HL-60 (cell line): Measurements from ENCODE around the gene FBXO21.

Experiments used
- DNase-seq, 2 experiments: peaks; one replicate each; pipeline ENCODE4 v3.0.0-alpha.2; 2010 to 2020; ENCODE audit warnings: low read depth in 1 of 2, low spot score in 1 of 2
- H3K27ac ChIP-seq: fragments of 250-450 bp; sonication (Bioruptor Pico); replicated peaks from 2 replicates; pipeline ENCODE4 v1.5.1; 2020; ENCODE audit warnings: mild to moderate bottlenecking, moderate library complexity
- H3K27me3 ChIP-seq: fragments of 250-450 bp; sonication (Bioruptor Pico); 2 replicates; pipeline ENCODE4 v1.5.1; 2021; ENCODE audit warnings: mild to moderate bottlenecking, moderate library complexity; ENCODE audit not compliant: insufficient read depth, poor library complexity, severe bottlenecking
- H3K4me3 ChIP-seq: replicated peaks from 2 replicates; pipeline ENCODE4 v1.5.1; 2011; ENCODE audit warnings: mild to moderate bottlenecking, control low read depth, low read length; ENCODE audit not compliant: insufficient read depth
- GABPA ChIP-seq: IDR thresholded peaks from 2 replicates; pipeline ENCODE4 v1.6.1; 2012; ENCODE audit warnings: low read depth
- POLR2AphosphoS5 ChIP-seq: IDR thresholded peaks from 2 replicates; pipeline ENCODE4 v1.6.1; 2012; ENCODE audit warnings: low read depth
- SPI1 ChIP-seq: IDR thresholded peaks from 2 replicates; pipeline ENCODE4 v1.6.1; 2012; ENCODE audit warnings: low read depth, mild to moderate bottlenecking, borderline replicate concordance
- TF ChIP-seq, protein P1 (sequence below): IDR thresholded peaks from one replicate; pipeline ENCODE4 v1.5.1; 2011; ENCODE audit warnings: low read length, control low read depth, inconsistent platforms; ENCODE audit not compliant: insufficient read depth
- TF ChIP-seq, protein P2 (sequence below): IDR thresholded peaks from 2 replicates; pipeline ENCODE4 v1.6.1; 2012; ENCODE audit warnings: low read depth; ENCODE audit not compliant: insufficient replicate concordance

The FBXO21 gene

DNA sequence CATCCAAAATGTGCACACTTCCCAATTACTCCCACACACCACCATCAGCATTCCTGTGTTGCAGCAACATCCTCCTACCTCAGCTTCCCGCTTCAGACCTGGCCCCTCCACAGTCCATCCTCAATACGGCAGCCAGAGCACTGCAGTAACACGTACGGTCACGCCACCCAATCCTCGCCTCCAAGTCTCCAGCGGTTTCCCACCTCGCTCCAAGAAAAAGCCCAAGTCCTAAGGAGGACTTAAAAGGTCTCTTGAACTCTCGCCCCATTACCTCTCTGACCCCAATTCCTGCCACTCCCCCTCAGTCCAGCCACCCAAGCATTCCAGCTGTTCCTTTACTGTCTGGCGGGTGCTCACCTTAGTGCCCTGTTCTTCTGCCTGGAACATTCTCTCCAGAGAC lies 12.0 kb downstream of the FBXO21 start:
- H3K4me3 ChIP-seq = no peak overlapping the region
- no peak overlapping the region for H3K27ac ChIP-seq
- H3K27me3 ChIP-seq = no peaks in the 10 kb centered on the region
- no peak for DNase-seq
- TF ChIP-seq, protein P1, sequence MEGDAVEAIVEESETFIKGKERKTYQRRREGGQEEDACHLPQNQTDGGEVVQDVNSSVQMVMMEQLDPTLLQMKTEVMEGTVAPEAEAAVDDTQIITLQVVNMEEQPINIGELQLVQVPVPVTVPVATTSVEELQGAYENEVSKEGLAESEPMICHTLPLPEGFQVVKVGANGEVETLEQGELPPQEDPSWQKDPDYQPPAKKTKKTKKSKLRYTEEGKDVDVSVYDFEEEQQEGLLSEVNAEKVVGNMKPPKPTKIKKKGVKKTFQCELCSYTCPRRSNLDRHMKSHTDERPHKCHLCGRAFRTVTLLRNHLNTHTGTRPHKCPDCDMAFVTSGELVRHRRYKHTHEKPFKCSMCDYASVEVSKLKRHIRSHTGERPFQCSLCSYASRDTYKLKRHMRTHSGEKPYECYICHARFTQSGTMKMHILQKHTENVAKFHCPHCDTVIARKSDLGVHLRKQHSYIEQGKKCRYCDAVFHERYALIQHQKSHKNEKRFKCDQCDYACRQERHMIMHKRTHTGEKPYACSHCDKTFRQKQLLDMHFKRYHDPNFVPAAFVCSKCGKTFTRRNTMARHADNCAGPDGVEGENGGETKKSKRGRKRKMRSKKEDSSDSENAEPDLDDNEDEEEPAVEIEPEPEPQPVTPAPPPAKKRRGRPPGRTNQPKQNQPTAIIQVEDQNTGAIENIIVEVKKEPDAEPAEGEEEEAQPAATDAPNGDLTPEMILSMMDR = no peak
- TF ChIP-seq SPI1 (no peak), GABPA (no peak), POLR2AphosphoS5 (no peak)
- TF ChIP-seq, protein P2, sequence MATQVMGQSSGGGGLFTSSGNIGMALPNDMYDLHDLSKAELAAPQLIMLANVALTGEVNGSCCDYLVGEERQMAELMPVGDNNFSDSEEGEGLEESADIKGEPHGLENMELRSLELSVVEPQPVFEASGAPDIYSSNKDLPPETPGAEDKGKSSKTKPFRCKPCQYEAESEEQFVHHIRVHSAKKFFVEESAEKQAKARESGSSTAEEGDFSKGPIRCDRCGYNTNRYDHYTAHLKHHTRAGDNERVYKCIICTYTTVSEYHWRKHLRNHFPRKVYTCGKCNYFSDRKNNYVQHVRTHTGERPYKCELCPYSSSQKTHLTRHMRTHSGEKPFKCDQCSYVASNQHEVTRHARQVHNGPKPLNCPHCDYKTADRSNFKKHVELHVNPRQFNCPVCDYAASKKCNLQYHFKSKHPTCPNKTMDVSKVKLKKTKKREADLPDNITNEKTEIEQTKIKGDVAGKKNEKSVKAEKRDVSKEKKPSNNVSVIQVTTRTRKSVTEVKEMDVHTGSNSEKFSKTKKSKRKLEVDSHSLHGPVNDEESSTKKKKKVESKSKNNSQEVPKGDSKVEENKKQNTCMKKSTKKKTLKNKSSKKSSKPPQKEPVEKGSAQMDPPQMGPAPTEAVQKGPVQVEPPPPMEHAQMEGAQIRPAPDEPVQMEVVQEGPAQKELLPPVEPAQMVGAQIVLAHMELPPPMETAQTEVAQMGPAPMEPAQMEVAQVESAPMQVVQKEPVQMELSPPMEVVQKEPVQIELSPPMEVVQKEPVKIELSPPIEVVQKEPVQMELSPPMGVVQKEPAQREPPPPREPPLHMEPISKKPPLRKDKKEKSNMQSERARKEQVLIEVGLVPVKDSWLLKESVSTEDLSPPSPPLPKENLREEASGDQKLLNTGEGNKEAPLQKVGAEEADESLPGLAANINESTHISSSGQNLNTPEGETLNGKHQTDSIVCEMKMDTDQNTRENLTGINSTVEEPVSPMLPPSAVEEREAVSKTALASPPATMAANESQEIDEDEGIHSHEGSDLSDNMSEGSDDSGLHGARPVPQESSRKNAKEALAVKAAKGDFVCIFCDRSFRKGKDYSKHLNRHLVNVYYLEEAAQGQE = no peak

- DNase-seq = no peak
- Histone ChIP-seq H3K27me3 (no peaks in the 10 kb centered on the region), H3K27ac (no peak overlapping the region), H3K4me3 (no peak overlapping the region)
- no peak for TF ChIP-seq SPI1
- TF ChIP-seq, protein P1 = no peak
- TF ChIP-seq POLR2AphosphoS5 = no peak
- TF ChIP-seq GABPA = no peak
- TF ChIP-seq, protein P2 = no peak
Observed at GRCh38 chr12:117172168-117172567, 18.1 kb downstream of the FBXO21 start.

DNA sequence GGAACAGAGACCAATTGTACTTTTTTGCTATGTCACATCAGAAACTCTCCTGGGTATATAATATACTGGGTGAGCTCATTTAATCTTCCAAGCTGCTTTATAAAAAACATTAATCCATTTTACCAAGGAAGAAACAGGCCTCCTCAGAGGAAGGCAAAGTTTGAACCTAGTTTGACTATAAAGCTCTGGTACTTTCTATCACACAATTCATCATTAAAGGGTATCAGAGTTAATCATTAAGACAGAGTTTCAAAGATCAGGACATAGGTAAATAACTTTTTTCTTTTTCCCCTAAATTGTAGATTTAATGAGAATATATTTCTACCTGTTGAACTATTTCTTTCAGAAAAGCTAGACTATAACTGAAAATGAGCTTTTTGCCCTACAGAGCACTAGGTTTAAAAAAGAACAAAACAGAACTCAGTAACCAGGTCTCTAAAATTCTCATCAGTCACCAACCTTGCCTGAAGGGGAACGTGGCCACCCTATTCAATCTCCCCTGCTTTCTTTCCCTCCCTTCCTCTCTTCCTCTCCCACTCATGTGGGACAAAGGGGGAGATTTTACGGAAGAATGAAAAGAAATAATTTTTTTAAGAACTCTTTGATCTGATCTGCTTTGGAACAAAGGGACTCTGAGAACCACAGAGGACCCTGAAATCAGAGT lies 18.6 kb downstream of the FBXO21 start:
- TF ChIP-seq, protein P2 = no peak
- TF ChIP-seq, protein P1 = no peak
- TF ChIP-seq POLR2AphosphoS5 (no peak), GABPA (no peak), SPI1 (no peak)
- no peak for DNase-seq
- H3K27ac ChIP-seq = no peak overlapping the region
- no peaks in the 10 kb centered on the region for H3K27me3 ChIP-seq
- H3K4me3 ChIP-seq = no peak overlapping the region
